Measurements from ENCODE around the gene RARA.

The RARA gene

DNA sequence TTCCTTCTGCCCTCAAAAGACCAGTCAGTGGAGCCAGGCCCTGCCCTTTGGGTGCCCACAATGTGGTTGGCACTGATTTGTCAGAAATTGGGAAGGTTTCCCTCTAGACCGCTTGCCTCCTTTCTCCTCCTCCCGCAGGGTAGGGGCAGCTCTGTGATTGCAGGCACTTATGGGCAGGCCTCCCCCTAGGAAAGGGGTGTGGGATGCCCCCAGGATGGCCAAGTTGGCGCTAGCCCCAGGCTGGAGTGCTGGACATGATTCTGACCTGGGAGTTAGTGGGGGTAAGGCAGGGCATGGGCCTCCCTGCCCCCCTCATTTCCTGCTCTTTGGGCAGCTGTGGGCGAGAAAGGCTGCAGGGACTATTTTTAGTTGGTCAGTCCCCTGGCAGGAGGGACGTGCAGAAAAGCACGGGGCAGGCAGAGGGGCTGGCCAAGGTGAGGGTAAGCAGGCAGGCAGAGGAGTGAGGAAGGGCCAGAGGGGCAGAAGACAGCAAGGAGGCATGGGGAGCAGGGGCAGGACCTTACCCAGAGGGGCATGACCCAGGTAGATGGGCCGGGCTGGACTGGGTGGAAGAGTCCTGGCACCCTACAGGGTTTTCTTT, 3.3 kb downstream of the RARA start (continued):
- TF ChIP-seq ESRRG (CRISPR knock-in tag; IDR thresholded peaks at IDR 0.05): no peak

- TF ChIP-seq ISL1 (CRISPR knock-in tag; IDR thresholded peaks at IDR 0.05): no peak
- TF ChIP-seq CSRNP3 (CRISPR knock-in tag; IDR thresholded peaks at IDR 0.05): no peak
- TF ChIP-seq ZNF565 (CRISPR knock-in tag; conservative IDR thresholded peaks at IDR 0.05; ENCODE audit: low read depth): no peak
- no peak for TF ChIP-seq TCF4 (CRISPR knock-in tag; IDR thresholded peaks at IDR 0.05; ENCODE audit: borderline replicate concordance)
- no peak for TF ChIP-seq CREB5 (CRISPR knock-in tag; IDR thresholded peaks at IDR 0.05; ENCODE audit: low read depth)
- no peak for TF ChIP-seq GLIS3 (CRISPR knock-in tag; IDR thresholded peaks at IDR 0.05)
- TF ChIP-seq ZNF8 (CRISPR knock-in tag; IDR thresholded peaks at IDR 0.05): no peak
- no peak for TF ChIP-seq ZNF70 (CRISPR knock-in tag; IDR thresholded peaks at IDR 0.05)
- TF ChIP-seq POU6F1 (CRISPR knock-in tag; IDR thresholded peaks at IDR 0.05; ENCODE audit: borderline replicate concordance, low read depth): no peak
- no peak for TF ChIP-seq TOX (CRISPR knock-in tag; IDR thresholded peaks at IDR 0.05; ENCODE audit: borderline replicate concordance)
- TF ChIP-seq RARB (CRISPR knock-in tag; IDR thresholded peaks at IDR 0.05): no peak
- TF ChIP-seq PPARA (CRISPR knock-in tag; IDR thresholded peaks at IDR 0.05; ENCODE audit: borderline replicate concordance): no peak
- no peak for TF ChIP-seq OSR1 (CRISPR knock-in tag; IDR thresholded peaks at IDR 0.05)
- no peak for TF ChIP-seq ZFP3 (CRISPR knock-in tag; IDR thresholded peaks at IDR 0.05)
- no peak for TF ChIP-seq CSDC2 (CRISPR knock-in tag; IDR thresholded peaks at IDR 0.05)
- no peak for TF ChIP-seq BACH2 (CRISPR knock-in tag; IDR thresholded peaks at IDR 0.05; ENCODE audit: borderline replicate concordance)
- TF ChIP-seq SNAI2 (CRISPR knock-in tag; IDR thresholded peaks at IDR 0.05): no peak
- TF ChIP-seq ESRRG (CRISPR knock-in tag; IDR thresholded peaks at IDR 0.05): no peak
- TF ChIP-seq ARNTL (CRISPR knock-in tag; IDR thresholded peaks at IDR 0.05; ENCODE audit: borderline replicate concordance, low read depth): no peak
- no peak for ATAC-seq
Measured at GRCh38 chr17:40312893-40313667, 4.1 kb downstream of the RARA start.

DNA sequence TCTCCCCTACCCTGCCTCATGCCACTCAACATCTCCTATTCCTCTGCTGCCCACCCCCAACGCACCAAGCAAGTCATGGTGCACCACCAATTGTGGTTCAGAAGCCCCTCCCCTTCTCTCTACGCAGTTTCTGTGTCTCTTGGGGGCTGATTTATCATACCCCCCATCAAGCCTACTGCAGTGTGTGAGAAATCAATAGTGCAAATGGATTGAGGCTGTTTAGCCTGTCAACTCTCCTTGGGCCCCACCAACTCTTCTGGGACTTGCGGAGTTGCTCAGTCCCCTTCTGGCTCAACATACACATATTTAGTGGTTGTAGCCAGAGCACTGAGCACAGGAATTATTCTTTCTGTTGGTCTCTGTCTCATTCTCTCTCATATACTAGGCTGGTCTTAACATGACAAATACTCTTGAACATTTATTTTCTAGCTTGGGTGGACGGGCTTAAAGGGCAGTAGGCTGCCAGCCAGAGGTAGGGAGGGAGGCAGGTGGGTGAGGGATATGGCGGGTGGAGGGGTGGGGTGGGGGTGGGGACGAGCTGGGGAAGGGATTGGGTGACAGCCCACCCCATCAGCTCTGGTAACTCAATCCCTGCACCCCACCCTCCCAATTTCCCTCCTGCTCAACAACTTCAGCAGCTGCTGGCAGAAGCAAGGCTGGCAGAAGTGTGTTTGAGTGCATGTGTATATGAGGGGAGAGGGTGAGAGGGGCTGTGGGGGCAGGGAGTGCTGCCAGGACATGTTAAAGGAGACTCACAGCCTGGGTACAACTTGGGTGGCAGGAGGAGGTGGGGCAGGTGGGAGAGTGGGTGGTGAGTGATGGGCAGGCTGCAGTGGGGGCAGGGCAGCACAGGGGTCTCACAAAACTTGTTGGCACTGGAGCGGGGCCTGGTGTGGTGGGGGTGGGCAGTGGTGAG, 4.9 kb downstream of the RARA start:
- TF ChIP-seq CSRNP3 (CRISPR knock-in tag; IDR thresholded peaks at IDR 0.05): no peak
- TF ChIP-seq ZNF565 (CRISPR knock-in tag; conservative IDR thresholded peaks at IDR 0.05; ENCODE audit: low read depth): no peak
- TF ChIP-seq ZC3H10 (CRISPR knock-in tag; IDR thresholded peaks at IDR 0.05): no peak
- TF ChIP-seq, protein P1, sequence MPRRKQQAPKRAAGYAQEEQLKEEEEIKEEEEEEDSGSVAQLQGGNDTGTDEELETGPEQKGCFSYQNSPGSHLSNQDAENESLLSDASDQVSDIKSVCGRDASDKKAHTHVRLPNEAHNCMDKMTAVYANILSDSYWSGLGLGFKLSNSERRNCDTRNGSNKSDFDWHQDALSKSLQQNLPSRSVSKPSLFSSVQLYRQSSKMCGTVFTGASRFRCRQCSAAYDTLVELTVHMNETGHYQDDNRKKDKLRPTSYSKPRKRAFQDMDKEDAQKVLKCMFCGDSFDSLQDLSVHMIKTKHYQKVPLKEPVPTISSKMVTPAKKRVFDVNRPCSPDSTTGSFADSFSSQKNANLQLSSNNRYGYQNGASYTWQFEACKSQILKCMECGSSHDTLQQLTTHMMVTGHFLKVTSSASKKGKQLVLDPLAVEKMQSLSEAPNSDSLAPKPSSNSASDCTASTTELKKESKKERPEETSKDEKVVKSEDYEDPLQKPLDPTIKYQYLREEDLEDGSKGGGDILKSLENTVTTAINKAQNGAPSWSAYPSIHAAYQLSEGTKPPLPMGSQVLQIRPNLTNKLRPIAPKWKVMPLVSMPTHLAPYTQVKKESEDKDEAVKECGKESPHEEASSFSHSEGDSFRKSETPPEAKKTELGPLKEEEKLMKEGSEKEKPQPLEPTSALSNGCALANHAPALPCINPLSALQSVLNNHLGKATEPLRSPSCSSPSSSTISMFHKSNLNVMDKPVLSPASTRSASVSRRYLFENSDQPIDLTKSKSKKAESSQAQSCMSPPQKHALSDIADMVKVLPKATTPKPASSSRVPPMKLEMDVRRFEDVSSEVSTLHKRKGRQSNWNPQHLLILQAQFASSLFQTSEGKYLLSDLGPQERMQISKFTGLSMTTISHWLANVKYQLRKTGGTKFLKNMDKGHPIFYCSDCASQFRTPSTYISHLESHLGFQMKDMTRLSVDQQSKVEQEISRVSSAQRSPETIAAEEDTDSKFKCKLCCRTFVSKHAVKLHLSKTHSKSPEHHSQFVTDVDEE (CRISPR knock-in tag; IDR thresholded peaks at IDR 0.05): no peak
- TF ChIP-seq TOX (CRISPR knock-in tag; IDR thresholded peaks at IDR 0.05; ENCODE audit: borderline replicate concordance): no peak
- no peak for ATAC-seq
